Hepatocyte (in vitro differentiated cells): Measurements from ENCODE around the gene DLGAP3.

Source experiments
- EZH2 ChIP-seq: fragments of 200-600 bp; sonication (generic); IDR thresholded peaks from 2 replicates; pipeline ENCODE4 v1.6.1; 2016; ENCODE audit warnings: antibody characterized with exemption, mild to moderate bottlenecking, borderline replicate concordance
- EZH2phosphoT487 ChIP-seq: fragments of 200-600 bp; sonication (generic); IDR thresholded peaks from one replicate; pipeline ENCODE4 v1.6.1; 2018; ENCODE audit warnings: antibody characterized with exemption, mild to moderate bottlenecking, low read depth, moderate library complexity; ENCODE audit not compliant: unreplicated experiment, severe bottlenecking
- TF ChIP-seq, protein P1 (sequence below): fragments of 200-600 bp; sonication (generic); IDR thresholded peaks from 2 replicates; pipeline ENCODE4 v1.5.1; 2016; ENCODE audit warnings: antibody characterized with exemption, mild to moderate bottlenecking; ENCODE audit not compliant: poor library complexity

DNA sequence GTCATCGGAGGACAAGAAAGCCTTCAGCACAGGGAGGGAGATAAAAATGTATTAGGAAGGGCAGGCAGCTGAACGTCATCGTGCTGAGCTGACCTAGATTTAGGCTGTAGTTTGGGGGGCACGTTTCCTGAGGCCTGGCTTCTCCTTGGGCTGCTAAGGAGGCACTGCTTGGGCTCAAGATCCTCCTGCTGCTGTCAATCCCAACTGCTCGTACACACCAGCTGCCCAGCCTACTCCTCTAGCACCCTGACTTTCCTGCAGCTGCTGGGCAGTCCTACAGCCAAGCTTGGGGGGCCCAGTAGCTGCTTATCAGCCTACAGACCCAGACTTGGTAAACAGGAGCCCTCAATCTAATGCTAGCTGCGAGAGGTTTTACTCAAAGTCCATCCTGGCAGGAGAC is 49.5 kb upstream of the DLGAP3 start:
- TF ChIP-seq, protein P1, sequence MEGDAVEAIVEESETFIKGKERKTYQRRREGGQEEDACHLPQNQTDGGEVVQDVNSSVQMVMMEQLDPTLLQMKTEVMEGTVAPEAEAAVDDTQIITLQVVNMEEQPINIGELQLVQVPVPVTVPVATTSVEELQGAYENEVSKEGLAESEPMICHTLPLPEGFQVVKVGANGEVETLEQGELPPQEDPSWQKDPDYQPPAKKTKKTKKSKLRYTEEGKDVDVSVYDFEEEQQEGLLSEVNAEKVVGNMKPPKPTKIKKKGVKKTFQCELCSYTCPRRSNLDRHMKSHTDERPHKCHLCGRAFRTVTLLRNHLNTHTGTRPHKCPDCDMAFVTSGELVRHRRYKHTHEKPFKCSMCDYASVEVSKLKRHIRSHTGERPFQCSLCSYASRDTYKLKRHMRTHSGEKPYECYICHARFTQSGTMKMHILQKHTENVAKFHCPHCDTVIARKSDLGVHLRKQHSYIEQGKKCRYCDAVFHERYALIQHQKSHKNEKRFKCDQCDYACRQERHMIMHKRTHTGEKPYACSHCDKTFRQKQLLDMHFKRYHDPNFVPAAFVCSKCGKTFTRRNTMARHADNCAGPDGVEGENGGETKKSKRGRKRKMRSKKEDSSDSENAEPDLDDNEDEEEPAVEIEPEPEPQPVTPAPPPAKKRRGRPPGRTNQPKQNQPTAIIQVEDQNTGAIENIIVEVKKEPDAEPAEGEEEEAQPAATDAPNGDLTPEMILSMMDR = no peak
- TF ChIP-seq EZH2 (no peak), EZH2phosphoT487 (no peak)
